Gastrocnemius medialis (tissue), 4 donors: ENCODE results near the gene SERINC3. TPM values are rescaled to one million over a fixed set of nuclear protein-coding genes. Genes with fewer than 3 reads are reported as not detected.

Experiments used
- ATAC-seq, 2 donors: fragments of 150-250 bp; one replicate each; pipeline ENCODE4 v1.9.1; 2016
- DNase-seq, 2 donors: peaks; one replicate each; pipeline ENCODE4 v3.0.0-alpha.2; 2019
- H3K27ac ChIP-seq, 4 donors: fragments of 200-600 bp; sonication (generic); 1 replicate in 1 of 4; 2 replicates in 3 of 4; pipeline ENCODE4 v1.5.1; 2016 to 2018; ENCODE audit warnings: mild to moderate bottlenecking in 2 of 4, moderate library complexity in 1 of 4
- H3K27me3 ChIP-seq, 3 donors: fragments of 200-600 bp; sonication (generic) in 2 of 3; 1 replicate in 1 of 3; 2 replicates in 2 of 3; pipeline versions ENCODE4 v1.5.1 to v1.6.0; 2016 to 2019; ENCODE audit warnings: mild to moderate bottlenecking in 1 of 3, moderate library complexity in 1 of 3
- H3K36me3 ChIP-seq, 2 donors: fragments of 200-600 bp; sonication (generic) in 1 of 2; one replicate each; pipeline ENCODE4 v1.5.1; 2017 to 2018
- H3K4me1 ChIP-seq, 2 donors: fragments of 200-600 bp; sonication (generic) in 1 of 2; one replicate each; pipeline ENCODE4 v1.5.1; 2016 to 2017; ENCODE audit warnings: mild to moderate bottlenecking in 2 of 2
- H3K4me3 ChIP-seq, 4 donors: fragments of 200-600 bp; sonication (generic) in 3 of 4; 1 replicate in 1 of 4; 2 replicates in 3 of 4; pipeline ENCODE4 v1.5.1; 2016 to 2019; ENCODE audit warnings: mild to moderate bottlenecking in 2 of 4
- H3K9me3 ChIP-seq, 3 donors: fragments of 200-600 bp; sonication (generic) in 2 of 3; 1 replicate in 1 of 3; 2 replicates in 2 of 3; pipeline ENCODE4 v1.5.1; 2016 to 2019
- POLR2A ChIP-seq, 2 donors: fragments of 450-650 bp; IDR thresholded peaks; one replicate each; pipeline ENCODE4 v1.6.1; 2017; ENCODE audit warnings: antibody characterized with exemption in 2 of 2, mild to moderate bottlenecking in 2 of 2, moderate library complexity in 2 of 2
- in situ Hi-C, 4 donors: fragments of 200-750 bp; cut with MboI; loops; one replicate each; pipeline versions ENCODE4 v1.15.0 to v1.8.0; 2017; ENCODE audit warnings: low sequenced_read_pairs in 4 of 4
- intact Hi-C: fragments of 100-400 bp; cut with DNase I; formaldehyde crosslinking; loops from one replicate; pipeline ENCODE4 v1.15.1; 2023; ENCODE audit warnings: low total_unique reads
- total RNA-seq, 4 donors: library from RNA; depleted of rRNA; stranded (reverse); fragments of >200 nt; gene quantifications; one replicate each; pipeline versions ENCODE4 v1.1.0 to v1.2.3, GENCODE V29; 2016
- TF ChIP-seq, protein P1 (sequence below), 5 experiments: fragments of 450-650 bp in 3 of 5; fragments of 200-600 bp in 2 of 5; sonication (generic) in 2 of 5; IDR thresholded peaks in 4 of 5; conservative IDR thresholded peaks in 1 of 5; 1 replicate in 4 of 5; 2 replicates in 1 of 5; pipeline ENCODE4 v1.5.1; 2016 to 2019; ENCODE audit warnings: antibody characterized with exemption in 5 of 5, mild to moderate bottlenecking in 3 of 5, moderate library complexity in 3 of 5

The SERINC3 gene
- total RNA-seq, 4 donors from 2014 or later: 93.3 to 174 (median 139) TPM

DNA sequence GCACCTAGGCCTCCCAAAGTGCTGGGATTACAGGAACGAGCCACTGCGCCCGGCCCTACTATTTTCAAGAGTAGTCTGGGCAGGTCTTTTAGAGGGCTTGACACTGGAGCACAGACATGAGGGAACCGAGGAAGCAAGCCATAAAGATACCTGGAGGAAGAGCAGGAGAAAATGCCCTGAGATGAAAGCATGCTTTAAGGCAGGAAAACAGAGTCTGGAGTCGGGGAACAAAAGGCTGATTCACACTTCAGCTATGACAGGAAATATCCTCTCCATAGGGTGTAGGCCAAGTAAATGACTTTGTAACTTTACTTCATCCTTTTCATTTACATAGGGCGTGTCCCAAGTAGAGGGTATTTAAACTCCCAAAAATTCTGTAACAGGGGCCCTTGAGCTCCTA, 4.3 kb upstream of the SERINC3 start:
- H3K27me3 ChIP-seq: no peaks in the 10 kb centered on the region
- ATAC-seq (no peak), DNase-seq (no peak)
- no peak overlapping the region for H3K27ac ChIP-seq
- H3K4me3 ChIP-seq: no peak overlapping the region
- no peaks in the 10 kb centered on the region for H3K9me3 ChIP-seq
- no peaks in the 10 kb centered on the region for H3K36me3 ChIP-seq
- in situ Hi-C loops: loop anchor here (25.0 kb wide), 2 partner anchors 139 to 211 kb away; partner anchors contain the start of gene KCNK15 (in 1 of the 4)
- TF ChIP-seq POLR2A (IDR thresholded peaks at IDR 0.05): no peak
- TF ChIP-seq, protein P1, sequence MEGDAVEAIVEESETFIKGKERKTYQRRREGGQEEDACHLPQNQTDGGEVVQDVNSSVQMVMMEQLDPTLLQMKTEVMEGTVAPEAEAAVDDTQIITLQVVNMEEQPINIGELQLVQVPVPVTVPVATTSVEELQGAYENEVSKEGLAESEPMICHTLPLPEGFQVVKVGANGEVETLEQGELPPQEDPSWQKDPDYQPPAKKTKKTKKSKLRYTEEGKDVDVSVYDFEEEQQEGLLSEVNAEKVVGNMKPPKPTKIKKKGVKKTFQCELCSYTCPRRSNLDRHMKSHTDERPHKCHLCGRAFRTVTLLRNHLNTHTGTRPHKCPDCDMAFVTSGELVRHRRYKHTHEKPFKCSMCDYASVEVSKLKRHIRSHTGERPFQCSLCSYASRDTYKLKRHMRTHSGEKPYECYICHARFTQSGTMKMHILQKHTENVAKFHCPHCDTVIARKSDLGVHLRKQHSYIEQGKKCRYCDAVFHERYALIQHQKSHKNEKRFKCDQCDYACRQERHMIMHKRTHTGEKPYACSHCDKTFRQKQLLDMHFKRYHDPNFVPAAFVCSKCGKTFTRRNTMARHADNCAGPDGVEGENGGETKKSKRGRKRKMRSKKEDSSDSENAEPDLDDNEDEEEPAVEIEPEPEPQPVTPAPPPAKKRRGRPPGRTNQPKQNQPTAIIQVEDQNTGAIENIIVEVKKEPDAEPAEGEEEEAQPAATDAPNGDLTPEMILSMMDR (IDR thresholded peaks at IDR 0.05 in 4 of 5, conservative IDR thresholded peaks at IDR 0.05 in 1 of 5): no peak
- intact Hi-C loops: loop anchor here (1.0 kb wide), 1 partner anchor 24 kb away; no protein-coding TSS in a partner anchor
- peaks cover under 1 to 7% of the 10 kb centered on the region in 2 donors for H3K4me1 ChIP-seq

DNA sequence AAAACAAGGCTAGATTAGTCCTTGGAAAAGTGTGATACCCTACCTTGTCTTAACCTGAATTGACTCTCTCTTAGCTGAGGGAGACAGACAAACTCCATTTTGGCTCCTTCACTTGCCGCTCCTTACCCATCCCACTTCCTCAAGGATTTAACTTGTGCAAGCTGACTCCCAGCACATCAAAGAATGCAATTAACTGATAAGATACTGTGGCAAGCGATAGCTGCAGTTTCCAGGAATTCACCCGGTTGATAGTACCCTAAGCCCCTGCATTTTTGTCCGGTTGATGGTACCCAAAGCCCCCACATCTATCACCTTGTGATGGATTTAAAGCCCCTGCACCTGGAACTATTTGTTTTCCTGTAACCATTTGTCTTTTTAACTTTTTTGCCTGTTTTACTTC, 1.9 kb upstream of the SERINC3 start:
- Histone ChIP-seq H3K4me1 (peaks cover 25 to 29% of the 10 kb centered on the region in 2 donors), H3K4me3 (no peak overlapping the region), H3K27ac (no peak overlapping the region), H3K36me3 (peaks cover 0 to 7% of the 10 kb centered on the region in 2 donors), H3K9me3 (no peaks in the 10 kb centered on the region), H3K27me3 (no peaks in the 10 kb centered on the region)
- TF ChIP-seq, protein P1 (IDR thresholded peaks at IDR 0.05 in 4 of 5, conservative IDR thresholded peaks at IDR 0.05 in 1 of 5): no peak
- no peak for TF ChIP-seq POLR2A (IDR thresholded peaks at IDR 0.05)
- ATAC-seq (no peak), DNase-seq (no peak)
- intact Hi-C loops: loop anchor here (2.0 kb wide), 2 partner anchors 57 to 313 kb away; partner anchors contain the start of gene OSER1
- in situ Hi-C loops: no loop called here

DNA sequence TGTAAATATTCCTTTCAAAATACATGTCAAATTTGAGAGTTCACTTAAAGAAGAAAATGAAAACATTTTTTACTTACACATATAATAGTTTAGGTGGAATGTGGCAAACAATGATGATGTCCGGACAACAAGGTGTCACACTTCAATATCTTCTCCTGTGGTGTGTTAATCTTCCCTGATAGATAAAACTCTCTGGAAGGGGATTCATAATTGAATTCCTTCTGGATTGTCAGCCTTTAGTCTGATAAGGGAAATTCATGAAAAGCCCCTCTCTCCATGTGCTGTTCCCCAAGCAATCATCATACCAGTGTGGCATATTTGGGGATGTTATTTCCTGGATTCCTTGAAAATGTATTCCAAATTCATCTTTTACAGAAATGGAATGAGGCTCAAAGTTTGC, 971 bp upstream of the SERINC3 start:
- in situ Hi-C loops: no loop called here
- intact Hi-C loops: loop anchor here (1.0 to 2.0 kb wide), 3 partner anchors 47 to 312 kb away; partner anchors contain the start of gene OSER1

DNA sequence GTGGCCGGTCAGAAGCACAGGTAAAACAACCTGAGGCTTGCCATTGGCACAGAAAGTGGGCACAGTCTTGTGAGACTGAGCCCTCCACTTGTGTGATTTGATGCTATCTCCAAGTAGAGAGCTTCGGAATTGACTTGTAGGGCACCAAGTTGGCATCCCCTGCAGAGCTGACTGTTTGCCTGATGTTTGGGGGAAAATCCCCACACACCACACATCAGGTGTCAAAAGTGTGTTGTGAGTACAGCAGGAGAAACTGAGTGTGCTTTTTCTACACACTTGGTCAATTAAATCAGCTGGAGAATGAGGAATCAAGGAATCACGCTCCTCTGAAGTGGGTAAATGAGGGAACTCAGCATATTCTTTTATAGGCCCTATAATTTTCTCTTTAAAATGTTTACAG, 989 bp downstream of the SERINC3 start:
- Histone ChIP-seq H3K9me3 (no peaks in the 10 kb centered on the region), H3K4me1 (peaks cover 51 to 58% of the 10 kb centered on the region in 2 donors), H3K36me3 (peaks cover 0 to 7% of the 10 kb centered on the region in 2 donors), H3K27me3 (no peaks in the 10 kb centered on the region), H3K27ac (peak overlapping the region; percentile 98 to 100 (median 100)), H3K4me3 (peak overlapping the region; percentile 94 to 100 (median 98))
- ATAC-seq (no peak), DNase-seq (no peak)
- TF ChIP-seq, protein P1 (IDR thresholded peaks at IDR 0.05 in 4 of 5, conservative IDR thresholded peaks at IDR 0.05 in 1 of 5): no peak
- no peak for TF ChIP-seq POLR2A (IDR thresholded peaks at IDR 0.05)
- in situ Hi-C loops: no loop called here
- intact Hi-C loops: loop anchor here (2.0 kb wide), 2 partner anchors 20 to 210 kb away; partner anchors contain the start of gene FITM2

More for the DNA sequence above, 971 bp upstream of the SERINC3 start:
- Histone ChIP-seq H3K27me3 (no peaks in the 10 kb centered on the region), H3K36me3 (peaks cover 0 to 7% of the 10 kb centered on the region in 2 donors), H3K4me3 (no peak overlapping the region), H3K27ac (peak overlapping the region; percentile 98 to 100 (median 100)), H3K9me3 (no peaks in the 10 kb centered on the region), H3K4me1 (peaks cover 31 to 38% of the 10 kb centered on the region in 2 donors)
- DNase-seq (no peak), ATAC-seq (no peak)
- TF ChIP-seq, protein P1 (IDR thresholded peaks at IDR 0.05 in 4 of 5, conservative IDR thresholded peaks at IDR 0.05 in 1 of 5): no peak
- TF ChIP-seq POLR2A (IDR thresholded peaks at IDR 0.05): no peak
